ENCODE results near the gene LRRC74B.
A peak's percentile ranks its signal among the peaks of the same experiment; 100 is the strongest.
"Not testable (repeated sequence)": the region's sequence is repeated elsewhere in the genome, so short reads cannot be mapped to it uniquely, and the experiment has no call there.

LRRC74B gene

GRCh38 chr22:21077884-21078508 is 32.2 kb downstream of the LRRC74B start:
- DNase-seq (ENCODE audit: low read depth) = no peak

DNA sequence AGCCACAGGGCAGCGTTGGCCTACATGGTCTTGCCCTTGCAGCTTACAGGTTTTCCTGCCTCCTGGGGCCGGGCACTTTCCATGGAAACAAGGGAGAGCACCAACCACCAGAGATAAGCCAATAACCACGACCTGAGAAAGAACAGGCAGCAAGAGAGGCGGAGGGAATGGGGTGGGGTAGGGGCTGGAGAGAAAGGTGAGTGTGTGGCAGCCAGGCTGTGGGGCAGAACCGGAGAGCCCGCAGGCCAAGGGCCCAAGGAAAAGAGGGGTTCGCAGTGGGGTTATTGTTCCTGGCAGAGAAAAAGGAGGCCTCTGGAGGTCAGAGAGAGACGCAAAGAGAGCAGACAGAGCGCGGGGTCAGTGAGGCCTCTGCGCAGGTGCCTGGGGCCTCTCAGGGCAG is 33.2 kb downstream of the LRRC74B start:
- no peak for DNase-seq (ENCODE audit: low read depth)

- no peak for DNase-seq (ENCODE audit: low read depth)
Observed at GRCh38 chr22:21079493-21079892, 33.7 kb downstream of the LRRC74B start.

- no peak for DNase-seq (ENCODE audit: low read depth)
Observed at GRCh38 chr22:21080435-21081137, 34.8 kb downstream of the LRRC74B start.

DNA sequence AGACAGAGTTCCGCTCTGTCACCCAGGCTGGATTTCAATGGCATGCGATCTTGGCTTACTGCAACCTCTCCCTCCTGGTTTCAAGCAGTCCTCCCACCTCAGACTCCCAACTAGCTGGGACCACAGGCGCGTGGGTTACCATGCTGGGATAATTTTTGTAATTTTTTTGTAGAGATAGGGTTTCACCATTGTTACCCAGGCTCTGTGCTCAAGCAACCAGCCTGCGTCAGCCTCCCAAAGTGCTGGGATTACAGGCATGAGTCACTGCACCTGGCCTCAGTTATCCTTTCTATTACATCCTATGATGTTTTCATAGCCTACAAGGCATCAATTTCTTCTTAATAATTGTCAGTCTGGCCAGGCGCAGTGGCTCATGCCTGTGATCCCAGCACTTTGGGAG is 36.5 kb downstream of the LRRC74B start:
- peak; percentile 17 for DNase-seq (ENCODE audit: low read depth)

DNA sequence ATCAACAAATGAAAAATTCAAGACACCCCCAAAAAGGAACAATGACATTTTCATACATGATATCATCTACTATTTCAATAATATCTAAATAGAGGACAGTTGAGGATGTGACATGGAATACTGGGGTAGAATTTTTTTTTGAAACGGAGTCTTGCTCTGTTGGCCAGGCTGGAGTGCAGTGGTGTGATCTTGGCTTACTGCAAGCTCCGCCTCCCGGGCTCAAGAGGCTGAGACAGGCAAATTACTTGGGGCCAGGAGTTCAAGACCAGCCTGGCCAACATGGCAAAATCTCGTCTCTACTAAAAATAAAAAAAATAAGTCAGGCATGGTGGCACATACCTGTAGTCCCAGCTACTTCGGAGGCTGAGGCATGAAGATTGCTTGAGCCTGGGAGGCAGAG is 41.4 kb downstream of the LRRC74B start:
- DNase-seq (ENCODE audit: low read depth) = no peak

DNA sequence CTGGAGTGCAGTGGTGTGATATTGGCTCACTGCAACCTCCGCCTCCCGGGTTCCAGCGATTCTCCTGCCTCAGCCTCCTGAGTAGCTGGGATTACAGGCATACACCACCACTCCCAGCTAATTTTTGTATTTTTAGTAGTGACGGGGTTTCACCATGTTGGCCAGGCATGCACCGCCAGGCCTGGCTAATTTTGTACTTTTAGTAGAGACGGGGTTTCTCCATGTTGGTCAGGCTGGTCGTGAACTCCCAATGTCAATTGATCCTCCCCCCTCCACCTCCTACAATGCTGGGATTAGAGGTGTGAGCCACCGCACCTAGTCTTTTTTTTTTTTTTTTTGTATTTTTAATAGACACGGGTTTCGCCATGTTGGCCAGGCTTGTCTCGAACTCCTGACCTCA is 42.2 kb downstream of the LRRC74B start:
- not testable (repeated sequence) for DNase-seq (ENCODE audit: low read depth)

DNA sequence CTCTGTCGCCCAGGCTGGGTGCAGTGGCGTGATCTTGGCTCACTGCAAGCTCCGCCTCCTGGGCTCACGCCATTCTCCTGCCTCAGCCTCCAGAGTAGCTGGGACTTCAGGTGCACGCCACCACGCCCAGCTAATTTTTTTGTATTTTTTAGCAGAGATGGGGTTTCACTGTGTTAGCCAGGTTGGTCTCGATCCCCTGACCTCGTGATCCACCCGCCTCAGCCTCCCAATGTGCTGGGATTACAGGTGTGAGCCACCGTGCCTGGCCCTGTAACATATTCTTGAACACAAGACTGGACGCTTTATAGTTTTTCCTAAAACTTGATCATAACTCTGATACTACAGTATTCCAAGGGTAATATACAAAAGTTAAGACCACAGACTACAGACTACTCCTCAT is 45.5 kb downstream of the LRRC74B start:
- not testable (repeated sequence) for DNase-seq (ENCODE audit: low read depth)

DNA sequence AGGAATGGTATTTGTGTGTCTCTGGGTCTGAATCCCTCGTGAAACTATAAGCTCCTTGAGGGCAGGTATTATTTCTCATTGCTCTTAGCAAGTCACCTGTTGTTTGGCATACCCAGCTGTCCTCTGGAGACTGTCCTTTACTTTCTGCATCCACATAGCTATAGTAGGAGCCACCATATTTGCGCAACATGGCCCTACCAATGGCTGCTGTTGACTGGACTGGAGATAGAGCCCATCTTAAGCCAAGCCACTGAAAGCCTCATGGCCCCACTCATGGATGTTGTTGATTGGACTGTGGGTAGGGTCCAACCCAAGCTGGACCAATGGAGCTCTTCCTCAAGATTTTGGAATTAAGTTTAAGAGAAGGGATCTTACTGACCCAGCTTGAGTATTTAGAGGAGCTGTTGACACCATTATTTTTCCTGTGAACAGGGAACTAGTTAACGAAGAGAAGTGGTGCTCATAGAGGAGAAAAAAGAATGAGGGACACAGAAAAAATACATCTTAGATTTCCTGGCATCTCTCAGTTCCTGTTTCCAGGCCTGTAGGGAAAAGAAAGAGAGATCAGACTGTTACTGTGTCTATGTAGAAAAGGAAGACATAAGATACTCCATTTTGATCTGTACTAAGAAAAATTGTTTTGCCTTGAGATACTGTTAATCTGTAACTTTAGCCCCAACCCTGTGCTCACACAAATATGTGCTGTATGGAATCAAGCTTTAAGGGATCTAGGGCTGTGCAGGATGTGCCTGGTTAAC is 47.2 kb downstream of the LRRC74B start:
- DNase-seq (ENCODE audit: low read depth) = no peak

- DNase-seq (ENCODE audit: low read depth) = not testable (repeated sequence)
Observed at GRCh38 chr22:21093555-21094137, 47.9 kb downstream of the LRRC74B start.

- no peak for DNase-seq (ENCODE audit: low read depth)
Observed at GRCh38 chr22:21094911-21095772, 49.4 kb downstream of the LRRC74B start.

- no peak for DNase-seq (ENCODE audit: low read depth)
Observed at GRCh38 chr22:21095773-21096107, 50.0 kb downstream of the LRRC74B start.

- DNase-seq (ENCODE audit: low read depth) = not testable (repeated sequence)
Observed at GRCh38 chr22:21096878-21097277, 51.1 kb downstream of the LRRC74B start.

DNA sequence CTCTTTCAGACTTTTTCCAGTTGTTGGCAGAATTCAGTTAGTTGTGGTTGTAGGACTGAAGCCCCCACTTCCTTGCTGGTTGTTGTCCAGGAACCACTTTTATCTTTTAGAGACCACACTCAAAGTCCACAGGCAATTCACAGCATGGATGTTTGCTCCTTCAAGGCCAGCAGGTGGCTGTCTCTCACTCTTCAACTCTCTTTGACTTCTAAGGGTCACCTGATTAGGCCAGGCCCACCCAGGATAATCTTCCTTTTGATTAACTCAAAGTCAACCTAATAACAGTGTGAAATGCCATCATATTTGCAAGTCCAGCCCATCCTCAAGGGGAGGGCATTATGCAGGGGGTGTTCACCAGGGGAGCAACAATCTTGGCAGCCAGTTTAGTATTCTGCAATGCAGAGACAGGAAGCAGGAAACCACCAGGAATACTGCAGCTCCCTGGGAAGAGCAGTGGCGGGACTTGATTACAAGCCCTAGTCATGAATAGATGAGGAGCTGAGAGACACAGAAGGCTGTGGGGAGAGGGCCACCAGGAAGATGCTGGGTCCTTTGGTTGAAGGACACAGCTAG is 52.4 kb downstream of the LRRC74B start:
- DNase-seq (ENCODE audit: low read depth) = peak; percentile 33

GRCh38 chr22:21099578-21099977 is 53.8 kb downstream of the LRRC74B start:
- no peak for DNase-seq (ENCODE audit: low read depth)

GRCh38 chr22:21100149-21101032 is 54.6 kb downstream of the LRRC74B start:
- DNase-seq (ENCODE audit: low read depth) = peak; percentile 56

DNA sequence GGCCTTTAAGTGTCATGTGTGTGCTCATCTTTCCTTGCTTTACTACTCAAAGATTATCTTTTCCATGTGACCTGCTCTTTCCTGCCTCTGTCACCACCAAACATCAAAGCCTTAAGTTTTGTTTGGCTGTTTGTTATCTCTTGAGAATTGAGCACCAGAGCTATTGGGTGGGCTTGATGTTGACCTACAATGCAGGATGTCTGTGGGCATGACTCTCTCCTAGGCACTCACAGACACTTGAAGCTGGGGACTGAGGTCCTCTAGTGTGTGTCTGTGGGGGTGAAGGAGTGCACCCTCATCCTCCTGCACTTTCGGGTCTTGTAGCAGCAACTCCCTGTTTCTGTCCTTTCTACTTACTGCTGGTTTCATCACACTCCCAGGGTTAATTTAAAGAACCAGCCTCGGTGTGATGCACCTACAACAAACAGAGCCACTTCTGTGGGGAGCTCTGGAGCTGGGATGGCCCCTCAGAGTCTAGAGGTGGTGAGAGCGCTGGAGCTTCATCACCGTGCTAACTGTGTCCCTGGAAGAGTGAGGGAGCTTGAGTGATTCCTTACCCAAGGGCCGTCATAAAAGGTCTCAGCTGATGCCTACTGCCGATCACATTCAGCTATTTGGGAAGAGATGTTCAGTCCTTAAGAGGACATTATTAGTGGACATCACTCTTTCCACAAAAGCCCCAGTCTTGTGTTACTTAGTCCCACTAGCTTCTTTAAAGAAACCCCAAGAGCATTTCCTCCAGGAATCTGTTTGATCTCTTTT is 56.3 kb downstream of the LRRC74B start:
- no peak for DNase-seq (ENCODE audit: low read depth)

- peak; percentile 69 for DNase-seq (ENCODE audit: low read depth)
Observed at GRCh38 chr22:21102659-21103267, 57.0 kb downstream of the LRRC74B start.

- DNase-seq (ENCODE audit: low read depth) = no peak
Observed at GRCh38 chr22:21103633-21104032, 57.9 kb downstream of the LRRC74B start.
